Upper lobe of right lung (tissue), 1 donor: ENCODE measurements around the gene TUSC2. TPM values are rescaled to one million over a fixed set of nuclear protein-coding genes. Genes with fewer than 3 reads are reported as not detected.

Source experiments
- ATAC-seq: fragments of 200-7000 bp; cut with Tn5 transposase; one replicate; pipeline ENCODE4 v1.9.1; 2020; ENCODE audit warnings: mild to moderate bottlenecking, moderate library complexity
- DNase-seq: peaks from one replicate; pipeline ENCODE4 v3.0.0-alpha.2; 2020
- H3K27ac ChIP-seq: fragments of 200-600 bp; one replicate; pipeline ENCODE4 v1.8.0; 2022
- H3K27me3 ChIP-seq: fragments of 200-600 bp; one replicate; pipeline ENCODE4 v1.8.0; 2022; ENCODE audit warnings: mild to moderate bottlenecking
- H3K36me3 ChIP-seq: fragments of 200-600 bp; one replicate; pipeline ENCODE4 v1.8.0; 2022
- H3K4me1 ChIP-seq: fragments of 200-600 bp; one replicate; pipeline ENCODE4 v1.8.0; 2022
- H3K4me3 ChIP-seq: fragments of 200-600 bp; one replicate; pipeline ENCODE4 v1.8.0; 2022; ENCODE audit warnings: mild to moderate bottlenecking
- H3K9me3 ChIP-seq: fragments of 200-600 bp; one replicate; pipeline ENCODE4 v1.8.0; 2022
- CTCF ChIP-seq: fragments of 200-600 bp; IDR thresholded peaks from one replicate; pipeline ENCODE4 v1.8.0; 2022; ENCODE audit warnings: antibody characterized with exemption
- intact Hi-C: fragments of 100-400 bp; cut with DNase I; formaldehyde crosslinking; loops from one replicate; pipeline ENCODE4 v1.11.0; 2022
- total RNA-seq: library from RNA; stranded (reverse); fragmentation: NEBNext Ultra II Directional; extraction: Animal tissue kit (Norgen Biotek cat#: 25700); gene quantifications from one replicate; pipeline ENCODE4 v1.2.1, GENCODE V29; 2021
- donor health status: DM: no; HTN: yes; CAD: no; lungs with severe emphysema.

TUSC2 gene
- total RNA-seq, 1 donor from 2014 or later: 29.2 TPM

DNA sequence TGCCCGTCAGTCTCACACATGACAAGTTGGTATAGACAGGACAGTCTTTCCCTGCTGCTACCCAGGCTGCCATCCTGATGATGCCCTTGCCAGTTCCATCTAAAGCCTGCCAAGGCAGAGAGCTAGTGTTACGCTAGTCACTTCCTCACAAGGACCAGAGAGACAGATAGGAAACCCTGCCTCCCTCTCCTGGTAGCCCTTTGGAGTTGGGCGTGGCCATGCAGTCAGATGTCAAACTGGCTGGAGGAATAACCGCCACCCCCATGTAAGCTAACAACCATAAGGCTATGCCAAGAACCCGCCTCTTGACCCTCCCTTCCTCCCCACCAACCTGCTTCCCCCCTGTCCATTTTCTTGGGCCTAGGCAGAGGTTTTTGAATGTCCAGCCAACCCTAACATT, 28.5 kb upstream of the TUSC2 start:
- intact Hi-C loops: no loop called here
- Histone ChIP-seq H3K4me1 (peaks cover 39% of the 10 kb centered on the region), H3K27me3 (no peaks in the 10 kb centered on the region), H3K36me3 (peaks cover 36% of the 10 kb centered on the region), H3K27ac (peak overlapping the region; percentile 17), H3K4me3 (peak overlapping the region; percentile 89), H3K9me3 (no peaks in the 10 kb centered on the region)
- TF ChIP-seq CTCF: no peak
- ATAC-seq: peak; percentile 10
- DNase-seq: no peak

- no peak for TF ChIP-seq CTCF
- intact Hi-C loops: no loop called here
- Histone ChIP-seq H3K27ac (peak overlapping the region; percentile 17), H3K9me3 (no peaks in the 10 kb centered on the region), H3K27me3 (no peaks in the 10 kb centered on the region), H3K4me1 (peaks cover 44% of the 10 kb centered on the region), H3K36me3 (peaks cover 36% of the 10 kb centered on the region), H3K4me3 (peak overlapping the region; percentile 89)
- ATAC-seq (no peak), DNase-seq (no peak)
These were observed 28.0 kb upstream of the TUSC2 start for GRCh38 chr3:50355829-50356552.

DNA sequence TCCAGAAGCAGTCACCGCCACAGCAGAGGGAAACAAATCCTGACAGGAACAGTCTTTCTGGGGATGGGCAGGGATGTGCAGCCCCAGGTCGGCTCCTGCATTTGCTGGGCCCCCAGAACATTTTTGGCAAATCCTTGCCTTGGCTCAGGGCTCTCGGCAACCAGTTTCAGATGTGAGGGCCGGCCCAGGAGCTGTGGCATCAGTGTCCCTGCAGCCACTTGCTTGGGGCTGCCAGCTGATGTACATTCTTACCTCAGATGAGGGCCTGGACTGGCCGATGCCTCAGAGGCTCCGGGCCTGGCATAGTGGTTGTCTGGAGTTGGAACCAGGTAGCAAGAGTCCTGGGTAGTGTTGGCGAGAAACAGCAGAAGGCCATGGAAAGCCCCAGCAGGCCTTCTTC, 26.8 kb upstream of the TUSC2 start:
- no peak for TF ChIP-seq CTCF
- Histone ChIP-seq H3K4me3 (no peak overlapping the region), H3K4me1 (peaks cover 47% of the 10 kb centered on the region), H3K9me3 (no peaks in the 10 kb centered on the region), H3K27me3 (no peaks in the 10 kb centered on the region), H3K36me3 (peaks cover 36% of the 10 kb centered on the region), H3K27ac (no peak overlapping the region)
- ATAC-seq (no peak), DNase-seq (no peak)
- intact Hi-C loops: no loop called here

DNA sequence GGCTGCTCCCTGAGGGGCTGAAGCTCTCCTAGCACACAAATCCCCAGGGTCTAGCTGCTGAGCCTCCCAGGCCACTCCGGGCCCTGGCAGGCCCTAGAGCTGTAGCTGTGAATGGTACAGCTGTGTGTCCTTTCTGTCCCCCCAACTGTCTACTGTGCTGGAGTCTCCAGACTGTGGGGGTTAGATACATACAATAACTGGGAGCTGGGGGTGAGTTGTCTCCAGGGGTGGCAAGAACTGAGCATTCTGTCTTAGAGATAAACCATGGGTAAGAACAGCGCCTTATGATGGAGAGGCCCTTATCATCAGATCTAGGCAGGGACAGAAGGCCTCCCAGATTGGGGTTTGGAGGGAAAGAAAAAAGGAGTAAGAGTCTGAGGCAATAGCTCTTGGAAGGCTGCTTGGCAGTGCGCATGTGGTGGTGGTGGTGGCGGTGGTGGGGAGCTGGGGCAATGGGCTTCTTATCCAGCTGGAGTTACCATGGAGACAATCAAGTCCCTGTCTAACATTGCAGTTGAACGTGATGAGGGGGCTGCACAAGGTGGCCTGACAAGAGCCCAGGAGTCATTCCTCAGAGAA, 26.3 kb upstream of the TUSC2 start:
- intact Hi-C loops: no loop called here
- H3K9me3 ChIP-seq: no peaks in the 10 kb centered on the region
- H3K27ac ChIP-seq: no peak overlapping the region
- H3K36me3 ChIP-seq: peaks cover 36% of the 10 kb centered on the region
- H3K4me1 ChIP-seq: peaks cover 53% of the 10 kb centered on the region
- ATAC-seq (no peak), DNase-seq (no peak)
- H3K4me3 ChIP-seq: no peak overlapping the region
- TF ChIP-seq CTCF: no peak
- H3K27me3 ChIP-seq: no peaks in the 10 kb centered on the region

DNA sequence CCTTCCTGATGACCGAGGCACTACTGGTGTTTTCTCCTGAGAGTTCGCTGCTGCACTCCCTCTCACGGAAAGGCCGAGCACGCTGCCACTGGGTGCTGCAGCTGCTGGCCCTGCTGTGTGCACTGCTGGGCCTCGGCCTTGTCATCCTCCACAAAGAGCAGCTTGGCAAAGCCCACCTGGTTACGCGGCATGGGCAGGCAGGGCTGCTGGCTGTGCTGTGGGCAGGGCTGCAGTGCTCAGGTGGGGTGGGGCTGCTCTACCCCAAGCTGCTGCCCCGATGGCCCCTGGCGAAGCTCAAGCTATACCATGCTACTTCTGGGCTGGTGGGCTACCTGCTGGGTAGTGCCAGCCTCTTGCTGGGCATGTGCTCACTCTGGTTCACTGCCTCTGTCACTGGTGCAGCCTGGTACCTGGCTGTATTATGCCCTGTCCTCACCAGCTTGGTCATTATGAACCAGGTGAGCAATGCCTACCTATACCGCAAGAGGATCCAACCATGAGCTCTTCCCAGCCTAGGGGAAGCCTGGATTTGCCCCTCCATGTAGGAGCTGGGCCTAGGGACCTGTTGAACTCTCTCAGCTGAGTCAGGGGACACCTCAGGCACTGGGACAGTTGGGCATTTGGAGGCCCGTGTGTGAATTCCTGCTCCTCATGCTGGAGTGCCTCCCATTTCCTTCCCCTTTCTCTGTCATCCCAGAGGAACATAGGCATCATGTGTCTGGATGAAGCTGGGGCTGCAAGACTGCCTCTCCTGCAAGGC, 25.4 kb upstream of the TUSC2 start:
- Histone ChIP-seq H3K27me3 (no peaks in the 10 kb centered on the region), H3K27ac (no peak overlapping the region), H3K36me3 (peaks cover 45% of the 10 kb centered on the region), H3K9me3 (no peaks in the 10 kb centered on the region), H3K4me1 (peaks cover 54% of the 10 kb centered on the region), H3K4me3 (no peak overlapping the region)
- ATAC-seq: no peak
- intact Hi-C loops: no loop called here
- no peak for TF ChIP-seq CTCF
- DNase-seq: no peak
